Activated naive CD4-positive, alpha-beta T cell treated with anti-CD3 and anti-CD28 coated beads, Interleukin-2, amount 50 U/mL, for 16 hours (primary cell): Measurements from ENCODE around the gene ABHD10.
"Not testable (repeated sequence)": the region's sequence is repeated elsewhere in the genome, so short reads cannot be mapped to it uniquely, and the experiment has no call there.

Experiments
- DNase-seq: peaks from one replicate; pipeline ENCODE4 v3.0.0-alpha.2; 2020

Gene ABHD10

DNA sequence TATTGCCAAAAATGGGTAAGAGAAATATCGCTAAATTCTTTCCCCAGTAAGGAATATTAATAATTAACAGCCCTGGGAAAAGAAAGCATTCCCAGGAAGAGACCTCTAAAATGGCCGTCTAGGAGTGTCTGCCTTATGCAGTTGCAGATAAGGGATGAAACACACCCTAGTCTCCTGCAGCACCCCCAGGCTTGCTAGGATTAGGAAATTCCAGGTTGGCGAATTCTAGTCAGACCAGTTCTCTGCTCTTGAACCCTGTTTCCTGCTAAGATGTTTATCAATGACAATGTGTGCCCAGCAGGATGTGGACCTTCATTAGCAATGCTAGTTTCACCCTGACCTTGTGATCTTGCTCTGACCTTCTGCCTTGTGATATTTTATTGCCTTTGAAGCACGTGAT, 58.4 kb downstream of the ABHD10 start:
- DNase-seq: not testable (repeated sequence)

DNA sequence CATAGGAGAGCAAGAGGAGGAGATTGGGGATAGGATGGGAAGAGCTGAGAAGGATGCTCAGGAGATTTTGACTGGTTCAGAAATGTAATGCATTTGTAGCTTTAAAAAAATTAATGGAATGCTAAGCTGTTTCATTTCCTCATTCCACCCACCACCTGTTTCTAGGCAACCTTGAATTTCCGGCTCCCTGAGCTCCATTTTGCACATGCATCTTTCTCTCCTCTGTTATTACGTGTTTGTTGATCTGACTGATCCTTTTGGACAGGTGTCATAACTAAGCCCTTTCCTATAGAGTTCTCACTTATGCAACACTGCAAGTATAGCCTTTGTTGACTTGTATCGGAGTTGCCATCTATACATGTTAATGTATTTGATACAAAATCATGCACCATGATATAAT, 60.0 kb downstream of the ABHD10 start:
- DNase-seq: no peak

DNA sequence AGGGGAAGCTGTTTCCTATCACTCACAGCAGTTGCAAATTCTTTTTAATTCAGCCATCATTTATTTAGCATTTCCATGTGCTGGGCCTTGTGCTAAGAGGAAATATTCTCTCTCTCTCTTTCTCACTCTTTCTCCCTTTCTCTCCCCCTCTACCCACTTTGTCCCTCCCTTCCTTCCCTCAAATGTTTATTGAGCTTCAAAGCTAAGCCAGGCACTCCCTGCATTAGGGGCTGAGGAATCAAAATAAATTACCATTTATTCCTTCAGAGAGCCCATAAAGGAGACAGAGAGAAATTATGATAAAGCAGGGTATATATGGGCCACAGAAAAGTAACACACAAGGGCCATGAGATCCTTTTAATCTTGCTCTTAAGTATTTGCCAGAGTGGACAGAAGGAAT, 62.5 kb downstream of the ABHD10 start:
- no peak for DNase-seq

DNA sequence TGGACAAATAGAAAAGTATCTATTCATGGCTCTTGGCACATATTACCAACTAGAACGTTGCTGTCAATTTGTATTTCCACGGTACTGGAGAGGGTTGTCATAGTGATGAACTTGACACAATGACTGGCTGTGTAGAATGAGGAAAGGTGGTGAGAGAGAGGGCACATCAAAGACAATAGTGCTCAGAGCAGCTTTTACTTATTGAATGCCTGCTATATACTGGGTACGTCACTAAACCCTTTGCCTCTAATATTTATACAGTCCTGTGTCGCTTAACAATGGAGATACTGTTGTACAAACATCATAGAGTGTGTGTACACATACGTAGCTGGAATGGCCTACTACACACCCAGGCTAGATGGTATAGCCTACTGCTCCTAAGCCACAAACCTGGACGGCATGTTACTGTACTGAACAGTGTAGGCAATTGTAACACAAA, 64.0 kb downstream of the ABHD10 start:
- no peak for DNase-seq
